Activated CD8-positive, alpha-beta memory T cell treated with anti-CD3 and anti-CD28 coated beads for 1 hour (primary cell): Measurements from ENCODE around the gene SOX5.
"Not testable (repeated sequence)": the region's sequence is repeated elsewhere in the genome, so short reads cannot be mapped to it uniquely, and the experiment has no call there.

ENCODE experiments used
- DNase-seq, 2 donors: peaks; one replicate each; pipeline ENCODE4 v3.0.0-alpha.2; 2020; ENCODE audit warnings: low read depth in 1 of 2; ENCODE audit errors: extremely low read depth in 1 of 2

The SOX5 gene

GRCh38 chr12:23909551-23909950 lies 39.9 kb downstream of the SOX5 start:
- DNase-seq = no peak

GRCh38 chr12:23906329-23906728 lies 43.1 kb downstream of the SOX5 start:
- no peak for DNase-seq

- no peak for DNase-seq
Measured at GRCh38 chr12:23899434-23899833, 50.0 kb downstream of the SOX5 start.

GRCh38 chr12:23898121-23898520 lies 51.3 kb downstream of the SOX5 start:
- no peak for DNase-seq

- no peak for DNase-seq
Measured at GRCh38 chr12:23895792-23896218, 53.7 kb downstream of the SOX5 start.

GRCh38 chr12:23893611-23894010 lies 55.9 kb downstream of the SOX5 start:
- no peak for DNase-seq

- no peak for DNase-seq
Measured at GRCh38 chr12:23891115-23891514, 58.4 kb downstream of the SOX5 start.

GRCh38 chr12:23889069-23889440 lies 60.4 kb downstream of the SOX5 start:
- DNase-seq = no peak

GRCh38 chr12:23888396-23889068 lies 60.9 kb downstream of the SOX5 start:
- no peak for DNase-seq

GRCh38 chr12:23887055-23887835 lies 62.2 kb downstream of the SOX5 start:
- DNase-seq = no peak

GRCh38 chr12:23885394-23885793 lies 64.1 kb downstream of the SOX5 start:
- no peak for DNase-seq

- no peak for DNase-seq
Measured at GRCh38 chr12:23884909-23885308, 64.6 kb downstream of the SOX5 start.

- DNase-seq = no peak
Measured at GRCh38 chr12:23880988-23881387, 68.5 kb downstream of the SOX5 start.

GRCh38 chr12:23876618-23877017 lies 72.9 kb downstream of the SOX5 start:
- DNase-seq = not testable (repeated sequence)

- DNase-seq = no peak
Measured at GRCh38 chr12:23867794-23868193, 81.7 kb downstream of the SOX5 start.

GRCh38 chr12:23862701-23863100 lies 86.8 kb downstream of the SOX5 start:
- no peak for DNase-seq

- DNase-seq = no peak
Measured at GRCh38 chr12:23860019-23860418, 89.5 kb downstream of the SOX5 start.

- no peak for DNase-seq
Measured at GRCh38 chr12:23857178-23857577, 92.3 kb downstream of the SOX5 start.

GRCh38 chr12:23855813-23856212 lies 93.7 kb downstream of the SOX5 start:
- no peak for DNase-seq

GRCh38 chr12:23854598-23854997 lies 94.9 kb downstream of the SOX5 start:
- DNase-seq = no peak

- no peak for DNase-seq
Measured at GRCh38 chr12:23853640-23854039, 95.8 kb downstream of the SOX5 start.

GRCh38 chr12:23851602-23852001 lies 97.9 kb downstream of the SOX5 start:
- DNase-seq = no peak
